ENCODE measurements around the gene DOCK6.

- no peak for TF ChIP-seq POLR2A (IDR thresholded peaks at IDR 0.05; ENCODE audit: low read length)
- TF ChIP-seq GATA1 (IDR thresholded peaks at IDR 0.05; ENCODE audit: low read depth, low read length) = no peak
Measured at GRCh38 chr19:11223200-11223599, 39.1 kb downstream of the DOCK6 start.

Measured in erythroblast (primary cell).